HepG2 (cell line): Measurements from ENCODE around the gene PDE9A. TPM values are rescaled to one million over a fixed set of nuclear protein-coding genes. Genes with fewer than 3 reads are reported as not detected.

Experiments
- ELF4 ChIP-seq: sonication (generic); formaldehyde crosslinking; IDR thresholded peaks from 2 replicates; pipeline ENCODE4 v1.5.0; 2020; ENCODE audit warnings: missing genetic modification reagents, mild to moderate bottlenecking, moderate library complexity, borderline replicate concordance
- HNF4G ChIP-seq, 2 experiments: sonication (generic) in 1 of 2; formaldehyde crosslinking in 1 of 2; IDR thresholded peaks; 2 replicates each; pipeline versions ENCODE4 v1.4.0 to v1.6.1; 2011 to 2020; ENCODE audit warnings: borderline replicate concordance in 2 of 2, low read depth in 2 of 2, mild to moderate bottlenecking in 2 of 2, low read length in 1 of 2, missing genetic modification reagents in 1 of 2, moderate library complexity in 1 of 2
- SAP130 ChIP-seq: IDR thresholded peaks from 2 replicates; pipeline ENCODE4 v1.6.1; 2016; ENCODE audit warnings: low read depth
- SRF ChIP-seq: IDR thresholded peaks from 2 replicates; pipeline ENCODE4 v1.6.1; 2011; ENCODE audit warnings: mild to moderate bottlenecking, low read depth, low read length, moderate library complexity
- TARDBP ChIP-seq: sonication (generic); formaldehyde crosslinking; IDR thresholded peaks from 2 replicates; pipeline ENCODE4 v1.8.0; 2022; ENCODE audit warnings: mild to moderate bottlenecking, missing genetic modification reagents
- TFE3 ChIP-seq: IDR thresholded peaks from 2 replicates; pipeline ENCODE4 v1.6.1; 2016
- THAP11 ChIP-seq: IDR thresholded peaks from 2 replicates; pipeline ENCODE4 v1.6.1; 2016; ENCODE audit warnings: missing biosample characterization, missing genetic modification reagents
- polyA plus RNA-seq, 8 experiments: library from polyadenylated mRNA; depleted of rRNA in 3 of 8; stranded (reverse) in 7 of 8; unstranded in 1 of 8; fragments of >200 nt; fragmentation: Illumina TruSeq in 4 of 8; extraction: Trizol in 4 of 8; gene quantifications; 2 replicates each; pipeline versions ENCODE4 v1.2.1 to v1.2.3, GENCODE V29; 2011 to 2016; ENCODE audit warnings: low read depth in 4 of 8, missing spikeins in 1 of 8, mixed read lengths in 1 of 8; ENCODE audit not compliant: insufficient read depth in 1 of 8
- total RNA-seq, 5 experiments: library from RNA; depleted of rRNA; stranded (reverse); fragments of >200 nt; fragmentation: Illumina TruSeq; extraction: Trizol; gene quantifications; 2 replicates each; pipeline ENCODE4 v1.2.3, GENCODE V29; 2016; ENCODE audit warnings: low read depth in 1 of 5
- TF ChIP-seq, protein P1 (sequence below): sonication (generic); formaldehyde crosslinking; IDR thresholded peaks from 2 replicates; pipeline ENCODE4 v1.5.1; 2020; ENCODE audit warnings: mild to moderate bottlenecking, moderate library complexity, missing genetic modification reagents
- TF ChIP-seq, protein P2 (sequence below): sonication (generic); formaldehyde crosslinking; conservative IDR thresholded peaks from 2 replicates; pipeline ENCODE4 v1.4.0; 2020; ENCODE audit warnings: mild to moderate bottlenecking, missing genetic modification reagents, moderate library complexity
- TF ChIP-seq, protein P3 (sequence below): IDR thresholded peaks from 2 replicates; pipeline ENCODE4 v1.6.1; 2018; ENCODE audit warnings: missing genetic modification reagents
- TF ChIP-seq, protein P4 (sequence below): sonication (generic); formaldehyde crosslinking; IDR thresholded peaks from 2 replicates; pipeline ENCODE4 v1.5.1; 2020; ENCODE audit warnings: mild to moderate bottlenecking, missing genetic modification reagents, moderate library complexity
- TF ChIP-seq, protein P5 (sequence below): sonication (generic); formaldehyde crosslinking; IDR thresholded peaks from 2 replicates; pipeline ENCODE4 v1.9.0; 2022; ENCODE audit warnings: low read depth, missing genetic modification reagents

The PDE9A gene
- total and polyA plus RNA-seq, 2 of the 13 experiments (the other 11 are each of a cell fraction or from before 2014, with no cell fraction given) = 4.6 to 19.7 TPM

GRCh38 chr21:42715427-42715826, 62.0 kb downstream of the PDE9A start (continued):
- TF ChIP-seq, protein P1, sequence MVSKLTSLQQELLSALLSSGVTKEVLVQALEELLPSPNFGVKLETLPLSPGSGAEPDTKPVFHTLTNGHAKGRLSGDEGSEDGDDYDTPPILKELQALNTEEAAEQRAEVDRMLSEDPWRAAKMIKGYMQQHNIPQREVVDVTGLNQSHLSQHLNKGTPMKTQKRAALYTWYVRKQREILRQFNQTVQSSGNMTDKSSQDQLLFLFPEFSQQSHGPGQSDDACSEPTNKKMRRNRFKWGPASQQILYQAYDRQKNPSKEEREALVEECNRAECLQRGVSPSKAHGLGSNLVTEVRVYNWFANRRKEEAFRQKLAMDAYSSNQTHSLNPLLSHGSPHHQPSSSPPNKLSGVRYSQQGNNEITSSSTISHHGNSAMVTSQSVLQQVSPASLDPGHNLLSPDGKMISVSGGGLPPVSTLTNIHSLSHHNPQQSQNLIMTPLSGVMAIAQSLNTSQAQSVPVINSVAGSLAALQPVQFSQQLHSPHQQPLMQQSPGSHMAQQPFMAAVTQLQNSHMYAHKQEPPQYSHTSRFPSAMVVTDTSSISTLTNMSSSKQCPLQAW = peak; percentile 76
- TF ChIP-seq, protein P2, sequence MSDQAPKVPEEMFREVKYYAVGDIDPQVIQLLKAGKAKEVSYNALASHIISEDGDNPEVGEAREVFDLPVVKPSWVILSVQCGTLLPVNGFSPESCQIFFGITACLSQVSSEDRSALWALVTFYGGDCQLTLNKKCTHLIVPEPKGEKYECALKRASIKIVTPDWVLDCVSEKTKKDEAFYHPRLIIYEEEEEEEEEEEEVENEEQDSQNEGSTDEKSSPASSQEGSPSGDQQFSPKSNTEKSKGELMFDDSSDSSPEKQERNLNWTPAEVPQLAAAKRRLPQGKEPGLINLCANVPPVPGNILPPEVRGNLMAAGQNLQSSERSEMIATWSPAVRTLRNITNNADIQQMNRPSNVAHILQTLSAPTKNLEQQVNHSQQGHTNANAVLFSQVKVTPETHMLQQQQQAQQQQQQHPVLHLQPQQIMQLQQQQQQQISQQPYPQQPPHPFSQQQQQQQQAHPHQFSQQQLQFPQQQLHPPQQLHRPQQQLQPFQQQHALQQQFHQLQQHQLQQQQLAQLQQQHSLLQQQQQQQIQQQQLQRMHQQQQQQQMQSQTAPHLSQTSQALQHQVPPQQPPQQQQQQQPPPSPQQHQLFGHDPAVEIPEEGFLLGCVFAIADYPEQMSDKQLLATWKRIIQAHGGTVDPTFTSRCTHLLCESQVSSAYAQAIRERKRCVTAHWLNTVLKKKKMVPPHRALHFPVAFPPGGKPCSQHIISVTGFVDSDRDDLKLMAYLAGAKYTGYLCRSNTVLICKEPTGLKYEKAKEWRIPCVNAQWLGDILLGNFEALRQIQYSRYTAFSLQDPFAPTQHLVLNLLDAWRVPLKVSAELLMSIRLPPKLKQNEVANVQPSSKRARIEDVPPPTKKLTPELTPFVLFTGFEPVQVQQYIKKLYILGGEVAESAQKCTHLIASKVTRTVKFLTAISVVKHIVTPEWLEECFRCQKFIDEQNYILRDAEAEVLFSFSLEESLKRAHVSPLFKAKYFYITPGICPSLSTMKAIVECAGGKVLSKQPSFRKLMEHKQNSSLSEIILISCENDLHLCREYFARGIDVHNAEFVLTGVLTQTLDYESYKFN (CRISPR knock-in tag) = peak; percentile 84
- TF ChIP-seq, protein P3, sequence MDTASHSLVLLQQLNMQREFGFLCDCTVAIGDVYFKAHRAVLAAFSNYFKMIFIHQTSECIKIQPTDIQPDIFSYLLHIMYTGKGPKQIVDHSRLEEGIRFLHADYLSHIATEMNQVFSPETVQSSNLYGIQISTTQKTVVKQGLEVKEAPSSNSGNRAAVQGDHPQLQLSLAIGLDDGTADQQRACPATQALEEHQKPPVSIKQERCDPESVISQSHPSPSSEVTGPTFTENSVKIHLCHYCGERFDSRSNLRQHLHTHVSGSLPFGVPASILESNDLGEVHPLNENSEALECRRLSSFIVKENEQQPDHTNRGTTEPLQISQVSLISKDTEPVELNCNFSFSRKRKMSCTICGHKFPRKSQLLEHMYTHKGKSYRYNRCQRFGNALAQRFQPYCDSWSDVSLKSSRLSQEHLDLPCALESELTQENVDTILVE = 0 out of 2 replicates have a peak, but pooled peaks have one; percentile 15
- TF ChIP-seq, protein P4, sequence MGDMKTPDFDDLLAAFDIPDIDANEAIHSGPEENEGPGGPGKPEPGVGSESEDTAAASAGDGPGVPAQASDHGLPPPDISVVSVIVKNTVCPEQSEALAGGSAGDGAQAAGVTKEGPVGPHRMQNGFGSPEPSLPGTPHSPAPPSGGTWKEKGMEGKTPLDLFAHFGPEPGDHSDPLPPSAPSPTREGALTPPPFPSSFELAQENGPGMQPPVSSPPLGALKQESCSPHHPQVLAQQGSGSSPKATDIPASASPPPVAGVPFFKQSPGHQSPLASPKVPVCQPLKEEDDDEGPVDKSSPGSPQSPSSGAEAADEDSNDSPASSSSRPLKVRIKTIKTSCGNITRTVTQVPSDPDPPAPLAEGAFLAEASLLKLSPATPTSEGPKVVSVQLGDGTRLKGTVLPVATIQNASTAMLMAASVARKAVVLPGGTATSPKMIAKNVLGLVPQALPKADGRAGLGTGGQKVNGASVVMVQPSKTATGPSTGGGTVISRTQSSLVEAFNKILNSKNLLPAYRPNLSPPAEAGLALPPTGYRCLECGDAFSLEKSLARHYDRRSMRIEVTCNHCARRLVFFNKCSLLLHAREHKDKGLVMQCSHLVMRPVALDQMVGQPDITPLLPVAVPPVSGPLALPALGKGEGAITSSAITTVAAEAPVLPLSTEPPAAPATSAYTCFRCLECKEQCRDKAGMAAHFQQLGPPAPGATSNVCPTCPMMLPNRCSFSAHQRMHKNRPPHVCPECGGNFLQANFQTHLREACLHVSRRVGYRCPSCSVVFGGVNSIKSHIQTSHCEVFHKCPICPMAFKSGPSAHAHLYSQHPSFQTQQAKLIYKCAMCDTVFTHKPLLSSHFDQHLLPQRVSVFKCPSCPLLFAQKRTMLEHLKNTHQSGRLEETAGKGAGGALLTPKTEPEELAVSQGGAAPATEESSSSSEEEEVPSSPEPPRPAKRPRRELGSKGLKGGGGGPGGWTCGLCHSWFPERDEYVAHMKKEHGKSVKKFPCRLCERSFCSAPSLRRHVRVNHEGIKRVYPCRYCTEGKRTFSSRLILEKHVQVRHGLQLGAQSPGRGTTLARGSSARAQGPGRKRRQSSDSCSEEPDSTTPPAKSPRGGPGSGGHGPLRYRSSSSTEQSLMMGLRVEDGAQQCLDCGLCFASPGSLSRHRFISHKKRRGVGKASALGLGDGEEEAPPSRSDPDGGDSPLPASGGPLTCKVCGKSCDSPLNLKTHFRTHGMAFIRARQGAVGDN (CRISPR knock-in tag) = peak; percentile 63
- TF ChIP-seq HNF4G (IDR thresholded peaks at IDR 0.05; ENCODE audit: borderline replicate concordance, low read depth, low read length) (peak; percentile 45; the same call in 1 of the 2 replicates), HNF4G (CRISPR knock-in tag; IDR thresholded peaks at IDR 0.05; ENCODE audit: borderline replicate concordance, low read depth) (peak; percentile 40; the same call in 1 of the 2 replicates), TFE3 (CRISPR knock-in tag) (0 out of 2 replicates have a peak, but pooled peaks have one; percentile 18), ELF4 (0 out of 2 replicates have a peak, but pooled peaks have one; percentile 40), TARDBP (CRISPR knock-in tag) (peak; percentile 58; the same call in 1 of the 2 replicates), SAP130 (CRISPR knock-in tag) (peak; percentile 58), THAP11 (peak; percentile 28; the same call in 1 of the 2 replicates), SRF (0 out of 2 replicates have a peak, but pooled peaks have one; percentile 14)
- TF ChIP-seq, protein P5, sequence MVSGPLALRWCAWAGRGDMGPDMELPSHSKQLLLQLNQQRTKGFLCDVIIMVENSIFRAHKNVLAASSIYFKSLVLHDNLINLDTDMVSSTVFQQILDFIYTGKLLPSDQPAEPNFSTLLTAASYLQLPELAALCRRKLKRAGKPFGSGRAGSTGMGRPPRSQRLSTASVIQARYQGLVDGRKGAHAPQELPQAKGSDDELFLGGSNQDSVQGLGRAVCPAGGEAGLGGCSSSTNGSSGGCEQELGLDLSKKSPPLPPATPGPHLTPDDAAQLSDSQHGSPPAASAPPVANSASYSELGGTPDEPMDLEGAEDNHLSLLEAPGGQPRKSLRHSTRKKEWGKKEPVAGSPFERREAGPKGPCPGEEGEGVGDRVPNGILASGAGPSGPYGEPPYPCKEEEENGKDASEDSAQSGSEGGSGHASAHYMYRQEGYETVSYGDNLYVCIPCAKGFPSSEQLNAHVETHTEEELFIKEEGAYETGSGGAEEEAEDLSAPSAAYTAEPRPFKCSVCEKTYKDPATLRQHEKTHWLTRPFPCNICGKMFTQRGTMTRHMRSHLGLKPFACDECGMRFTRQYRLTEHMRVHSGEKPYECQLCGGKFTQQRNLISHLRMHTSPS (CRISPR knock-in tag) = peak; percentile 67; the same call in 1 of the 2 replicates
